ENCODE data around the gene WDR27.

DNA sequence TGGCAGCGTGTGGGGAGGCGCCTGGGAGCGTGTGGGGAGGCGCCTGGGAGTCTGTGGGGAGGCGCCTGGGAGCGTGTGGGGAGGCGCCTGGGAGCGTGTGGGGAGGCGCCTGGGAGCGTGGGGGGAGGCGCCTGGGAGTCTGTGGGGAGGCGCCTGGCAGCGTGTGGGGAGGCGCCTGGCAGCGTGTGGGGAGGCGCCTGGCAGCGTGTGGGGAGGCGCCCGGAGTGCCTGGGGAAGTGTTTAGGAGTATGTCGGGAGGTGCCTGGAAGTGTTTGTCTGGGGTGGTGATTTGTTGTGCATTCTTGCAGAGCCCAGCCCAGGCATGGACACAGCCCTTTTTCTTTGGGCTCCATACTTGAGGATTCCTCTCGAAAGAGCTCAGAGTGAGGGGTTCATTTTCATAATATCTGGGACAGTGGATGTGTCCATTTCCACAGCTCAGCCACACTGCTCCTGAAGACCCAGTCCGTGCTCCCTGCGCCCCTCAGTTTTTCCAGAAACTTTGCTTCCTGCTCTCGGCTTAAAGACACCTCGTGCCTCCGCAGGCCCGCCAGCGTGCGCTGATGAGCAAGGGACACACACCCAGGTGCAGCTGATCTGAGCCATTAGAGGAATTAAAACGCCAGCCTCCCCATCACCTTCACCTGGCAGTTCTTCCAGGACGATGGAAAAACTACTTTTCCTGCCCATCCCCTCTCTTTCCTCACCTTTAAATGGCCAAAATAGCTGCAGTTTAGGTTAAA is 276.0 kb downstream of the WDR27 start:
- TF ChIP-seq IKZF1 (conservative IDR thresholded peaks at IDR 0.05), result no peak
- TF ChIP-seq, protein P1, sequence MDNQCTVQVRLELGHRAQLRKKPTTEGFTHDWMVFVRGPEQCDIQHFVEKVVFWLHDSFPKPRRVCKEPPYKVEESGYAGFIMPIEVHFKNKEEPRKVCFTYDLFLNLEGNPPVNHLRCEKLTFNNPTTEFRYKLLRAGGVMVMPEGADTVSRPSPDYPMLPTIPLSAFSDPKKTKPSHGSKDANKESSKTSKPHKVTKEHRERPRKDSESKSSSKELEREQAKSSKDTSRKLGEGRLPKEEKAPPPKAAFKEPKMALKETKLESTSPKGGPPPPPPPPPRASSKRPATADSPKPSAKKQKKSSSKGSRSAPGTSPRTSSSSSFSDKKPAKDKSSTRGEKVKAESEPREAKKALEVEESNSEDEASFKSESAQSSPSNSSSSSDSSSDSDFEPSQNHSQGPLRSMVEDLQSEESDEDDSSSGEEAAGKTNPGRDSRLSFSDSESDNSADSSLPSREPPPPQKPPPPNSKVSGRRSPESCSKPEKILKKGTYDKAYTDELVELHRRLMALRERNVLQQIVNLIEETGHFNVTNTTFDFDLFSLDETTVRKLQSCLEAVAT (IDR thresholded peaks at IDR 0.05), result no peak
- TF ChIP-seq NRF1 (conservative IDR thresholded peaks at IDR 0.05; ENCODE audit: low read depth, low read length), result no peak
- TF ChIP-seq, protein P2, sequence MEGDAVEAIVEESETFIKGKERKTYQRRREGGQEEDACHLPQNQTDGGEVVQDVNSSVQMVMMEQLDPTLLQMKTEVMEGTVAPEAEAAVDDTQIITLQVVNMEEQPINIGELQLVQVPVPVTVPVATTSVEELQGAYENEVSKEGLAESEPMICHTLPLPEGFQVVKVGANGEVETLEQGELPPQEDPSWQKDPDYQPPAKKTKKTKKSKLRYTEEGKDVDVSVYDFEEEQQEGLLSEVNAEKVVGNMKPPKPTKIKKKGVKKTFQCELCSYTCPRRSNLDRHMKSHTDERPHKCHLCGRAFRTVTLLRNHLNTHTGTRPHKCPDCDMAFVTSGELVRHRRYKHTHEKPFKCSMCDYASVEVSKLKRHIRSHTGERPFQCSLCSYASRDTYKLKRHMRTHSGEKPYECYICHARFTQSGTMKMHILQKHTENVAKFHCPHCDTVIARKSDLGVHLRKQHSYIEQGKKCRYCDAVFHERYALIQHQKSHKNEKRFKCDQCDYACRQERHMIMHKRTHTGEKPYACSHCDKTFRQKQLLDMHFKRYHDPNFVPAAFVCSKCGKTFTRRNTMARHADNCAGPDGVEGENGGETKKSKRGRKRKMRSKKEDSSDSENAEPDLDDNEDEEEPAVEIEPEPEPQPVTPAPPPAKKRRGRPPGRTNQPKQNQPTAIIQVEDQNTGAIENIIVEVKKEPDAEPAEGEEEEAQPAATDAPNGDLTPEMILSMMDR (IDR thresholded peaks at IDR 0.05 in 2 of 3, conservative IDR thresholded peaks at IDR 0.05 in 1 of 3; ENCODE audit: control insufficient read depth in 2 of 3, extremely low read depth in 1 of 3, insufficient read depth in 1 of 3, low read depth in 3 of 3, low read length in 3 of 3), result no peak
- no peak for TF ChIP-seq SP1 (IDR thresholded peaks at IDR 0.05; ENCODE audit: low read depth, low read length)
- TF ChIP-seq ZNF622 (IDR thresholded peaks at IDR 0.05), result no peak
- TF ChIP-seq YBX1 (IDR thresholded peaks at IDR 0.05), result no peak
- TF ChIP-seq, protein P3, sequence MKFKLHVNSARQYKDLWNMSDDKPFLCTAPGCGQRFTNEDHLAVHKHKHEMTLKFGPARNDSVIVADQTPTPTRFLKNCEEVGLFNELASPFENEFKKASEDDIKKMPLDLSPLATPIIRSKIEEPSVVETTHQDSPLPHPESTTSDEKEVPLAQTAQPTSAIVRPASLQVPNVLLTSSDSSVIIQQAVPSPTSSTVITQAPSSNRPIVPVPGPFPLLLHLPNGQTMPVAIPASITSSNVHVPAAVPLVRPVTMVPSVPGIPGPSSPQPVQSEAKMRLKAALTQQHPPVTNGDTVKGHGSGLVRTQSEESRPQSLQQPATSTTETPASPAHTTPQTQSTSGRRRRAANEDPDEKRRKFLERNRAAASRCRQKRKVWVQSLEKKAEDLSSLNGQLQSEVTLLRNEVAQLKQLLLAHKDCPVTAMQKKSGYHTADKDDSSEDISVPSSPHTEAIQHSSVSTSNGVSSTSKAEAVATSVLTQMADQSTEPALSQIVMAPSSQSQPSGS (IDR thresholded peaks at IDR 0.05; ENCODE audit: low read length), result no peak
- TF ChIP-seq SMAD1 (IDR thresholded peaks at IDR 0.05; ENCODE audit: low read depth, partially characterized antibody), result no peak
- TF ChIP-seq ASH2L (IDR thresholded peaks at IDR 0.05; ENCODE audit: borderline replicate concordance, low read depth), result no peak
- no peak for TF ChIP-seq RAD21 (IDR thresholded peaks at IDR 0.05; ENCODE audit: insufficient read depth, low read depth, low read length)
- TF ChIP-seq NR2F1 (conservative IDR thresholded peaks at IDR 0.05), result no peak
